ENCODE measurements around the gene RWDD2A.

The RWDD2A gene

DNA sequence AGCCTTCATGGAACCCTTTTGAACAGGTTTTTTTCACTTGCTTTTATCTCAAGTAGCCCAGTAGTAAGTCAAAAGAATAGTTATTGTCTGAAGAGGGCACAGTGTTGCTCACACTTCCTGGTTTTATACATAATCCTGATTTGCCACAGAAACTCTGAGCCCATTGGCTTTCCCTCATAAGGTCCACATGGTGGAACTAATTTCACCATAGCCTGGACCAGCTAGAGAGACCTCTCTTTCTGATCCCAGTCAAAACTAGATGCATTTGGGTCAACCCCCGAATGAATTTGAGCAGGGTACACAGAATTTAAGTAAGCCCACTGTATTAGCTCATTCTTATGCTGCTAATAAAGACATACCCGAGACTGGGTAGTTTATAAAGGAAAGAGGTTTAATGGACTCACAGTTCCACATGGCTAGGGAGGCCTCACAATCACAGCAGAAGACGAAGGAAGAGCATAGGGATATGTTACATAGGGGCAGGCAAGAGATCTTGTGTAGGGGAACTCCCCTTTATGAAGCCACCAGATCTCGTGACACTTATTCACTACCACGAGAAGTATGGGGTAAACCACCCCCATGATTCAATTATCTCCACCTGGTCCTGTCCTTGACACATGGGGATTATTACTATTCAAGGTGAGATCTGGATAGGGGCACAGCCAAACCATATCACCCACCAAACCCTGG lies 6.2 kb downstream of the RWDD2A start:
- WGBS: 95% methylated on average over 5 of the region's 5 CpGs
- H3K27ac ChIP-seq (ENCODE audit: low read depth, low read length): no peak overlapping the region
- no peaks in the 10 kb centered on the region for H3K27me3 ChIP-seq (ENCODE audit: insufficient read depth, low read length)
- H3K4me1 ChIP-seq (ENCODE audit: insufficient read depth, low read length): peaks cover 5% of the 10 kb centered on the region; the same call in 1 of the 2 replicates
- no peak overlapping the region for H3K4me3 ChIP-seq (ENCODE audit: low read length)
- H3K9me3 ChIP-seq (ENCODE audit: insufficient read depth, low read depth, low read length): no peaks in the 10 kb centered on the region
- H3K36me3 ChIP-seq (ENCODE audit: insufficient read depth, low read length): peaks cover 24% of the 10 kb centered on the region
- H3K9ac ChIP-seq (ENCODE audit: low read depth, low read length): no peak overlapping the region

DNA sequence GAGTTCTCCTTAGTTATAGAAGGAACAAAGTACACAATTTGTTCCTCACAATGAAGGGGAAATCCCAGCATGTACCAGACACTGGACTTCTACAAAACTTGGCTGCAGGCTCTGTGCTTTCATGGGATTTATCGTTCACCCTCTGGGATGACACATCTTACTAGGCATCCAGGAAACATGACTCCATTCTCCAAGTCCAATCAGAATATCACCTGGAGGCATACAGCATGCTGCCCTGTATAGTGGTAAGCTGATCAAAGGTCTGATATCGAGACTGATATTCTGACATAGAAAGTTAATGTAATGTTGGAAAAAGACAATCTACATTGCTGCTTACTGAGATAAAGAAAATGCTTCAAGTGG lies 6.7 kb downstream of the RWDD2A start:
- Histone ChIP-seq H3K4me3 (ENCODE audit: low read length) (no peak overlapping the region), H3K27ac (ENCODE audit: low read depth, low read length) (no peak overlapping the region), H3K36me3 (ENCODE audit: insufficient read depth, low read length) (peaks cover 24% of the 10 kb centered on the region), H3K9me3 (ENCODE audit: insufficient read depth, low read depth, low read length) (no peaks in the 10 kb centered on the region), H3K27me3 (ENCODE audit: insufficient read depth, low read length) (no peaks in the 10 kb centered on the region), H3K4me1 (ENCODE audit: insufficient read depth, low read length) (no peaks in the 10 kb centered on the region), H3K9ac (ENCODE audit: low read depth, low read length) (no peak overlapping the region)
- 94% methylated on average over 2 of the region's 2 CpGs for WGBS

DNA sequence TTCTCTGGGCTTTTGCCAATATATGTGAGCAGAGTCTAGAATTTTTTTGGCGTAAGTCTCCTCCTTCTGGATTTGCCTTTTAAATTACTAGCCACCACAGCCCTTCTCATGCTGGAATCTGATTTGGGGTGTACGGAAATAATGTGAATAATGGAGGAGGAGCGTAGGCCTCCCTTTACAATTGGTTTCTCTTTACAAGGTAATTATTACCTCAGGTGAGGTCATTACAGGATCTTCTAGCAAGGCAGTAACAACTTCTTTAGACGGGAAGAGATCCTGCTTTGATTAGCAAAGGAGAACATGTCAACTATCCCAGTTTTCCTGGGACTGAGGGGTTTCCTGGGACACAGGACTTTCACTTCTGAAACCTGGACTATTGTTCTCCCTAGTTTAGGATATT lies 8.9 kb downstream of the RWDD2A start:
- 92% methylated on average over 2 of the region's 4 CpGs for WGBS
- H3K36me3 ChIP-seq (ENCODE audit: insufficient read depth, low read length): peaks cover 3% of the 10 kb centered on the region; the same call in 1 of the 2 replicates
- H3K9me3 ChIP-seq (ENCODE audit: insufficient read depth, low read depth, low read length): no peaks in the 10 kb centered on the region
- no peak overlapping the region for H3K4me3 ChIP-seq (ENCODE audit: low read length)
- no peak overlapping the region for H3K27ac ChIP-seq (ENCODE audit: low read depth, low read length)
- no peak overlapping the region for H3K9ac ChIP-seq (ENCODE audit: low read depth, low read length)
- H3K4me1 ChIP-seq (ENCODE audit: insufficient read depth, low read length): no peaks in the 10 kb centered on the region
- no peaks in the 10 kb centered on the region for H3K27me3 ChIP-seq (ENCODE audit: insufficient read depth, low read length)

DNA sequence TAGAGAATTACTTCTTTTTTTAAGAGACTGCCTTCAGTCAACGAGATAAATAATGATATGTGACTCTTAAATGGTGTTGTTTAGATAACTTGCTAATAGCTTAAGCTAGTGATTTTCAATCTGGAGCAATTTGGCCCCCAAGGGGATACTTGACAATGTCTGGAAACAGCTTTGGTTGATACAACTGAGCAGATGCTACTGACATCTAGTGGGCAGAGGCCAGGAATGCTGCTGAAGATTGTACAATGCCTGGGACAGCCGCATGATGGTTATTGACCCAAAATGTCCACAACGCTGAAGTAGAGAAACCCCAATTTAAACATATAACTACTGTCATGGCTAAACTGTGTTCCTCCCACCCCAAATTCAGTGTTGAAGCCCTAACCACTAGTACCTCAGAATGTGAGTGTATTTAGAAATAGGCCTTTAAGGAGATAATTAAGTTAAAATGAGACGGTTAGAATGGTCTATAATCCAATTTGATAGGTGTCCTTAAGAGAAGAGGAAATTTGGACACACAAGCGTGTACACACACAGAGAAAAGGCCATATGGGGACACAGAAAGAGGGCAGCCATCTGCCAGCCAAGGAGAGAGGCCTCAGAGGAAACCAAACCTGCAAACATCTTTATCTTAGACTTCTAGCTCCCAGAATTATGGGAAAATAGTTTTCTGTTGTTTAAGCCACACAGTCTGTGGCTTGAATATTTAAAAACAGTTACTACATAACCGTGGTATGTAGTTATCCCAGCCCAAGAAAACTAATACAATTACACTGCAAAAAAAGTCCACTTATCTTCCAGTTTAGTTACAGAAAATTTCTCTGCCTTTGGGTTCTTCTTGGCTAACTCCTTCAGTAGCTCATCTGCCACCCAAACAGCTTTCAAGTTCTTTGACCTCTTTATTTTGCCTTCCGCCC lies 22.2 kb downstream of the RWDD2A start:
- Histone ChIP-seq H3K9me3 (ENCODE audit: insufficient read depth, low read depth, low read length) (no peaks in the 10 kb centered on the region), H3K27ac (ENCODE audit: low read depth, low read length) (no peak overlapping the region), H3K36me3 (ENCODE audit: insufficient read depth, low read length) (no peaks in the 10 kb centered on the region), H3K4me3 (ENCODE audit: low read length) (no peak overlapping the region), H3K4me1 (ENCODE audit: insufficient read depth, low read length) (no peaks in the 10 kb centered on the region), H3K9ac (ENCODE audit: low read depth, low read length) (no peak overlapping the region), H3K27me3 (ENCODE audit: insufficient read depth, low read length) (no peaks in the 10 kb centered on the region)
- WGBS: 71% methylated on average over 6 of the region's 7 CpGs

DNA sequence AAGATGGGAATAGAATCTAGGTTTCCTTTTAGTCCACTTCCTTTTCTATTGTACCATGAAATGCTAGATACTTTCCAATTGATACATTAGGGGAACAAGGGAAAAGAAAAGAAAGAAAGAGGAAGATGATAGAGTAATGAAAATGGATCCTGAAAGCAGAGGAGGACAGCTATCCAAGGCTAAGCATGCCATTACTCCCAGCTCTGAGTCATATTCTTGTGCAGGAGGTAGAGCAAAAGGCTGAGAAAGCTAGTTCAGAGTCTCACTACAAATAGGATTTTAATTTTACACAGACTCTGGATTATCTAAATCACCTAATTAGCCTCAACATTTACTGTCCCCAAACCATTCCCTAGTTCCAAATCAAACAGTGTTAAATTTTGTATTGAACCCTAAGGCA lies 23.6 kb downstream of the RWDD2A start:
- Histone ChIP-seq H3K9ac (ENCODE audit: low read depth, low read length) (no peak overlapping the region), H3K27ac (ENCODE audit: low read depth, low read length) (no peak overlapping the region)

DNA sequence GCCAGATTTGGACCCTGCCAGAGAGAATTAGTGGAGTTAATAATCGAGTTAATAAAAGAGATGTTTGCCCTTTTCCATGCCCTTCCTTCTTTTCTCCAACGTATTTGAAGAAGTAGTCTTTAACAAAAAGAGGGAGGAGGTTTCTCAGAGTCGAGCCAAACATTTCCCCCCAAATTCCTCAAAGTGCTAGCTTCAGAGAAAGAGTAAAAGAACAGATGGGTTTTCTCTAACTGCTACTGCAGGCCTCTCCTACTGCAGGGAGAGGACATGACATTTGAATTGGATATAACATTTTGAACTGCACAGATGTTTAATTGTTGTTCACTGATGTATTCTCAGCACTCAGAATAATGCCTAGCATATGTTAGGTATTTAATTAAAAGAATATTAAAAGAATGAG lies 25.5 kb downstream of the RWDD2A start:
- no peaks in the 10 kb centered on the region for H3K4me1 ChIP-seq (ENCODE audit: insufficient read depth, low read length)
- WGBS: no CpG with 5 or more reads among the region's 3 CpGs
- H3K27ac ChIP-seq (ENCODE audit: low read depth, low read length): no peak overlapping the region
- no peak overlapping the region for H3K4me3 ChIP-seq (ENCODE audit: low read length)
- no peaks in the 10 kb centered on the region for H3K36me3 ChIP-seq (ENCODE audit: insufficient read depth, low read length)
- H3K9ac ChIP-seq (ENCODE audit: low read depth, low read length): no peak overlapping the region
- H3K27me3 ChIP-seq (ENCODE audit: insufficient read depth, low read length): no peaks in the 10 kb centered on the region
- no peaks in the 10 kb centered on the region for H3K9me3 ChIP-seq (ENCODE audit: insufficient read depth, low read depth, low read length)

More for the DNA sequence above, 23.6 kb downstream of the RWDD2A start:
- no peaks in the 10 kb centered on the region for H3K4me1 ChIP-seq (ENCODE audit: insufficient read depth, low read length)
- H3K36me3 ChIP-seq (ENCODE audit: insufficient read depth, low read length): no peaks in the 10 kb centered on the region
- H3K27me3 ChIP-seq (ENCODE audit: insufficient read depth, low read length): no peaks in the 10 kb centered on the region
- no peak overlapping the region for H3K4me3 ChIP-seq (ENCODE audit: low read length)
- no peaks in the 10 kb centered on the region for H3K9me3 ChIP-seq (ENCODE audit: insufficient read depth, low read depth, low read length)

DNA sequence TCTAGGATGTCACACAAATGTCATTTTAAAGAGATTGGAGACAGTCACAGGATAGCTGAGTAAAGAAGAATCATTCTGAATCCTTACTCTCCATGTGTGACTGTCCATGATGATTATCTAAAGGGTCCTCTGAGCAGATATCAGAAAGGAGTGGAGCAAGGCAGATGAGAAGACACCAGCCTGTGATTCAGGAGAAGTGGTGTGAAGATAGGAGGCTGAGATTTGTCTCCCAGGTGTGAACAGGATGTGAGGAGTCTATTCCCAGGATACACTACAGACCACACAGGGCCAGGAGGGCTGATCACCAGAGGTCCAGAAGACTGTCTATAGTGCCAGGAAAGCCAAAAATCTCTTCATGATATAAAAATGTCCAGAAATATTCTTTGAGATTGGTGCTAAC lies 27.0 kb downstream of the RWDD2A start:
- Histone ChIP-seq H3K36me3 (ENCODE audit: insufficient read depth, low read length) (no peaks in the 10 kb centered on the region), H3K9me3 (ENCODE audit: insufficient read depth, low read depth, low read length) (no peaks in the 10 kb centered on the region), H3K27ac (ENCODE audit: low read depth, low read length) (no peak overlapping the region), H3K4me3 (ENCODE audit: low read length) (no peak overlapping the region), H3K27me3 (ENCODE audit: insufficient read depth, low read length) (no peaks in the 10 kb centered on the region), H3K9ac (ENCODE audit: low read depth, low read length) (no peak overlapping the region), H3K4me1 (ENCODE audit: insufficient read depth, low read length) (no peaks in the 10 kb centered on the region)

DNA sequence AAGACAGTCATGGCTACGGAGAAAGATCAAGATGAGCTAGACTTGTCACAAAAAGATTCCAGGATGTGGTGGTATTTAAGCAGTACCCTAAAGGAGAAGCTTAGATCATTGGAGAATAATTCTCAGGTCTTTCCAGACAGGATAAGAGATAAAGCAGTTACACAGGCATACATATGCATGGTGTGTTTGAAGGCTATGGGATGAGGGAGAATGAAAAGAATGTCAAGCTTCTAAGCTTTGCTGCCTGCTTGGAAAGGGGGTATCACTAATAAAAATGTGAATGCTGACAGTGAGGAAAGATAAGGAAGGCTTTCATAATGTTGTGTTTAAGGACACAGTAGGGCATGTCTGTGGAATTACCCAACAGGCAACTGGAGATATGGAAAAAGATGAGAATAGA lies 28.1 kb downstream of the RWDD2A start:
- no peak overlapping the region for H3K27ac ChIP-seq (ENCODE audit: low read depth, low read length)
- H3K36me3 ChIP-seq (ENCODE audit: insufficient read depth, low read length): no peaks in the 10 kb centered on the region
- no peak overlapping the region for H3K4me3 ChIP-seq (ENCODE audit: low read length)
- no peaks in the 10 kb centered on the region for H3K27me3 ChIP-seq (ENCODE audit: insufficient read depth, low read length)
- H3K9me3 ChIP-seq (ENCODE audit: insufficient read depth, low read depth, low read length): no peaks in the 10 kb centered on the region
- H3K4me1 ChIP-seq (ENCODE audit: insufficient read depth, low read length): no peaks in the 10 kb centered on the region
- 89% methylated on average over 1 of the region's 1 CpG for WGBS
- no peak overlapping the region for H3K9ac ChIP-seq (ENCODE audit: low read depth, low read length)

DNA sequence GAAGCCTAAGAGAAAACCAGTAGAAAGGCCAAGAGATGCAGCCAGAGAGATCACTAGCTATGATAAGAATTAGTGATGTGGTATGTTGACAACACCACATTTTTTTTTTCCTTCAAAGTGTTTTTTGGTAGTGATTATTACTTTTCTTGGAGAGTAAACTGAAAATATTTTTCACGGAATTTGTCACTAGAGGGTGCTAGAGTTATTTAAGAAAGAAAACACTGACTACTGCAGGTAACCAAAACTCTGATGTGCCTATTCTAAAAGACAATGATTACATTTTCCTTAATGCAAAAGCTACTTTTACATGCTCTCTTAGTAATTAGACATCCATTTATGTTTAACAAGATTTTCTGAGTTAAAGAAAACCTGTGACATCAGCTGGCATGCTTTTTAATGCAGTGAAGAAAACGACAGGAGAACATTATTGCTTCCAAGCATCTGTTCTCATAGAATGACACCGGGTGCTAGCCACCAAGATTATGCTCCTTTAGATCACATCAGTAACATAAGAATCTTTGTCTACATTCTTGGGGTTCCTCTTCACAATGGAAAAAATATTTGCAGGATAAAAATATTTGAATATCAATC lies 28.8 kb downstream of the RWDD2A start:
- H3K27ac ChIP-seq (ENCODE audit: low read depth, low read length): no peak overlapping the region
- no peaks in the 10 kb centered on the region for H3K9me3 ChIP-seq (ENCODE audit: insufficient read depth, low read depth, low read length)
- no peak overlapping the region for H3K4me3 ChIP-seq (ENCODE audit: low read length)
- no peaks in the 10 kb centered on the region for H3K36me3 ChIP-seq (ENCODE audit: insufficient read depth, low read length)
- H3K9ac ChIP-seq (ENCODE audit: low read depth, low read length): no peak overlapping the region
- 64% methylated on average over 3 of the region's 3 CpGs for WGBS
- H3K4me1 ChIP-seq (ENCODE audit: insufficient read depth, low read length): no peaks in the 10 kb centered on the region
- H3K27me3 ChIP-seq (ENCODE audit: insufficient read depth, low read length): no peaks in the 10 kb centered on the region

DNA sequence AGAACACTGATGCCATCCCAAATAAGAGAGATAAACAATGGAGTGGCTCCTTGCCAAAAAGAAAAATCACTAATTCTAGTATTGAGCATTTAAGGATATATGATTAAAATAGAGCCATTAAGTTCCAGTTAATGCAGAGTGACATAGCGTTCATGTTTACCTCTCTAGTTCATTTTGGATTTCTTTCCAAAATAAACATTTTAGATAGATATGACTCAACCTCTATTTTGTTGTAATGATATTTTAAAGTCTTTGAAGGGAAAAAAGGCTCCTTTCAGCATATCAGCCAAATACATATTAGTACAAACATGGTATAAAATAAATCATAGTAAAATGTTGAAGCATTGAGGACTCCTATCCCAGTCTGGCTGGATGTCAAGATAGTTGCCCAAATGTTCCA lies 33.4 kb downstream of the RWDD2A start:
- Histone ChIP-seq H3K4me3 (ENCODE audit: low read length) (no peak overlapping the region), H3K36me3 (ENCODE audit: insufficient read depth, low read length) (no peaks in the 10 kb centered on the region), H3K27ac (ENCODE audit: low read depth, low read length) (no peak overlapping the region), H3K9ac (ENCODE audit: low read depth, low read length) (no peak overlapping the region), H3K9me3 (ENCODE audit: insufficient read depth, low read depth, low read length) (no peaks in the 10 kb centered on the region), H3K4me1 (ENCODE audit: insufficient read depth, low read length) (no peaks in the 10 kb centered on the region), H3K27me3 (ENCODE audit: insufficient read depth, low read length) (no peaks in the 10 kb centered on the region)
- WGBS: no CpG with 5 or more reads among the region's 1 CpG

DNA sequence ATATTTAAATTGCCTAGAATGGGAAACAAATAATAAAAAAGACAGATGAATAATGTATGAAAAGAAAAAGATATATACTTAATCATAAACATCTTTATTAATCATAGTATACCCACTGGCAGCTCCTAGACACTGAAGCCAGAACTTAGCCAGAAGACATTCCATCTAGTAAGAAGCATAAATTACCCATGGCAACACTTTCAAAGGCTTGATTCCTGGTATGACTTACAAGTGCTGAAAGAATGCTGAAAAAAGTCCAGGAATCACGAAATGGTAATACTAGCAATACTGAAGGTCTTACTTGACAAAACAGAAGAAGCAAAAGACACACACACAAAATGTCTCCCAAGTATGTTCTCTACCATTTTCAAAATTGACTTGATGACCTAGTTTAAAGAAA lies 38.0 kb downstream of the RWDD2A start:
- Histone ChIP-seq H3K9me3 (ENCODE audit: insufficient read depth, low read depth, low read length) (no peaks in the 10 kb centered on the region), H3K27me3 (ENCODE audit: insufficient read depth, low read length) (no peaks in the 10 kb centered on the region), H3K9ac (ENCODE audit: low read depth, low read length) (no peak overlapping the region), H3K4me1 (ENCODE audit: insufficient read depth, low read length) (no peaks in the 10 kb centered on the region), H3K27ac (ENCODE audit: low read depth, low read length) (no peak overlapping the region), H3K4me3 (ENCODE audit: low read length) (no peak overlapping the region), H3K36me3 (ENCODE audit: insufficient read depth, low read length) (no peaks in the 10 kb centered on the region)
- 93% methylated on average over 1 of the region's 1 CpG for WGBS

Measured in HUES64 (cell line).